ENCODE results near the gene SNRNP70.

DNA sequence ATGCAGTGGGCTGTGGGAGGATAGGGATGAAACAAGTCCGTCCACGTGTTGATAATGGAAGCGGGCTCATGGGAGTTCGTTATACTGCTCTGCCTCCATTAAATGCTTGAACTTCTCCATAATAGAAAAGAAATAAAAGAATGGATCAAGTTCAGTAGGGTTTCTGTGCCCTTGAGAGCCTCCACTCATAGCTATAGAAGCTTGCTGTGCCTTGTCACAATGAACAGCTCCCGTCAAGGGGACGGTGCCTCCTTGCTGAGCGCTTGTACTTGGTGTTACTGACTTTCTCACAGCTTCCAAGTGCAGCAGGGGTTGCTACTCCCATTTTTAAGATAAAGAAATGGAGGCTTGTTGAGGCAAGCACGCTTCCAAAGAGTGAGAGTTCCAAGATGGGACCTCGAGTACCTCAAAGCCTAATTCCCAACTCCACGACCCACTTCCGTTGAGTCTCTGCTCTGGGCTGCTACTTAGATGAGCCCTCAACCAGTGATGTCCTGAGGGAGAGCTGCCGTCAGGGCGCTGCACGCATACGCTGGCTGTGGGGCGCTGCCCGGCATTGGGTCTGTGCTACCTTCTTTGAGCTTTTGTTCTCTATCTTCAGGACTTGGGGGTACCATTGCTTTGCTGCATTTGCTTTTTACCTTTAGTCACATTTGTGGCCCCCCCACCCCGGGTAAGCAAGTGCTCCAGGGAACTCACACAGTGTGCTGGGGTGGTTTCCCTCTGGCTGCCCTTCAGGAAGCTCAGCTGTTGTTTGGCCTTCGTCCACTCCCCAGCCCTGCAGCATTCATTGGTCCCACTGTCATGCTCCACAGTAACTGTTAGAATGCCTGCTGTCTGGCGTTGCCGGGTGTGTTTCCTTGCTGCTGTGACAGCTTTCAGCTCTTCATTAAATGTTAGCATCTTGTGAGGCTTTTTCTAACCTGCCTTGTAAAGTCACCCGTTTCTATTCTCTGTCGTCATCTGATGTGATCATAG, 9.5 kb downstream of the SNRNP70 start:
- TF ChIP-seq CEBPB (IDR thresholded peaks at IDR 0.05) (no peak), FOXM1 (IDR thresholded peaks at IDR 0.05; ENCODE audit: borderline replicate concordance, low read depth) (no peak), RAD21 (IDR thresholded peaks at IDR 0.05; ENCODE audit: low read depth) (no peak), EP300 (IDR thresholded peaks at IDR 0.05; ENCODE audit: borderline replicate concordance) (no peak), CREB1 (IDR thresholded peaks at IDR 0.05; ENCODE audit: low read depth) (no peak), ZBTB7A (IDR thresholded peaks at IDR 0.05; ENCODE audit: low read depth) (no peak), NFIC (IDR thresholded peaks at IDR 0.05) (no peak)
- TF ChIP-seq, protein P1, sequence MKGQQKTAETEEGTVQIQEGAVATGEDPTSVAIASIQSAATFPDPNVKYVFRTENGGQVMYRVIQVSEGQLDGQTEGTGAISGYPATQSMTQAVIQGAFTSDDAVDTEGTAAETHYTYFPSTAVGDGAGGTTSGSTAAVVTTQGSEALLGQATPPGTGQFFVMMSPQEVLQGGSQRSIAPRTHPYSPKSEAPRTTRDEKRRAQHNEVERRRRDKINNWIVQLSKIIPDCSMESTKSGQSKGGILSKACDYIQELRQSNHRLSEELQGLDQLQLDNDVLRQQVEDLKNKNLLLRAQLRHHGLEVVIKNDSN (IDR thresholded peaks at IDR 0.05) = no peak
- TF ChIP-seq, protein P2, sequence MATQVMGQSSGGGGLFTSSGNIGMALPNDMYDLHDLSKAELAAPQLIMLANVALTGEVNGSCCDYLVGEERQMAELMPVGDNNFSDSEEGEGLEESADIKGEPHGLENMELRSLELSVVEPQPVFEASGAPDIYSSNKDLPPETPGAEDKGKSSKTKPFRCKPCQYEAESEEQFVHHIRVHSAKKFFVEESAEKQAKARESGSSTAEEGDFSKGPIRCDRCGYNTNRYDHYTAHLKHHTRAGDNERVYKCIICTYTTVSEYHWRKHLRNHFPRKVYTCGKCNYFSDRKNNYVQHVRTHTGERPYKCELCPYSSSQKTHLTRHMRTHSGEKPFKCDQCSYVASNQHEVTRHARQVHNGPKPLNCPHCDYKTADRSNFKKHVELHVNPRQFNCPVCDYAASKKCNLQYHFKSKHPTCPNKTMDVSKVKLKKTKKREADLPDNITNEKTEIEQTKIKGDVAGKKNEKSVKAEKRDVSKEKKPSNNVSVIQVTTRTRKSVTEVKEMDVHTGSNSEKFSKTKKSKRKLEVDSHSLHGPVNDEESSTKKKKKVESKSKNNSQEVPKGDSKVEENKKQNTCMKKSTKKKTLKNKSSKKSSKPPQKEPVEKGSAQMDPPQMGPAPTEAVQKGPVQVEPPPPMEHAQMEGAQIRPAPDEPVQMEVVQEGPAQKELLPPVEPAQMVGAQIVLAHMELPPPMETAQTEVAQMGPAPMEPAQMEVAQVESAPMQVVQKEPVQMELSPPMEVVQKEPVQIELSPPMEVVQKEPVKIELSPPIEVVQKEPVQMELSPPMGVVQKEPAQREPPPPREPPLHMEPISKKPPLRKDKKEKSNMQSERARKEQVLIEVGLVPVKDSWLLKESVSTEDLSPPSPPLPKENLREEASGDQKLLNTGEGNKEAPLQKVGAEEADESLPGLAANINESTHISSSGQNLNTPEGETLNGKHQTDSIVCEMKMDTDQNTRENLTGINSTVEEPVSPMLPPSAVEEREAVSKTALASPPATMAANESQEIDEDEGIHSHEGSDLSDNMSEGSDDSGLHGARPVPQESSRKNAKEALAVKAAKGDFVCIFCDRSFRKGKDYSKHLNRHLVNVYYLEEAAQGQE (IDR thresholded peaks at IDR 0.05; ENCODE audit: low read depth) = no peak
- TF ChIP-seq, protein P3, sequence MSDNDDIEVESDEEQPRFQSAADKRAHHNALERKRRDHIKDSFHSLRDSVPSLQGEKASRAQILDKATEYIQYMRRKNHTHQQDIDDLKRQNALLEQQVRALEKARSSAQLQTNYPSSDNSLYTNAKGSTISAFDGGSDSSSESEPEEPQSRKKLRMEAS (IDR thresholded peaks at IDR 0.05) = no peak

Data from Ishikawa (cell line).